Subcutaneous adipose tissue (tissue), 4 donors: Measurements from ENCODE around the gene INTS3. TPM values are rescaled to one million over a fixed set of nuclear protein-coding genes. Genes with fewer than 3 reads are reported as not detected.

Experiments
- total RNA-seq, 4 donors: library from RNA; depleted of rRNA; stranded (reverse); fragments of >200 nt; gene quantifications; one replicate each; pipeline ENCODE4 v1.1.0, GENCODE V29; 2016
- TF ChIP-seq, protein P1 (sequence below): fragments of 450-650 bp; IDR thresholded peaks from one replicate; pipeline ENCODE4 v1.5.1; 2016; ENCODE audit warnings: low read depth, mild to moderate bottlenecking, control low read depth, antibody characterized with exemption, moderate library complexity

The INTS3 gene
- total RNA-seq, 4 donors from 2014 or later = 39.1 to 53.9 (median 47.1) TPM

DNA sequence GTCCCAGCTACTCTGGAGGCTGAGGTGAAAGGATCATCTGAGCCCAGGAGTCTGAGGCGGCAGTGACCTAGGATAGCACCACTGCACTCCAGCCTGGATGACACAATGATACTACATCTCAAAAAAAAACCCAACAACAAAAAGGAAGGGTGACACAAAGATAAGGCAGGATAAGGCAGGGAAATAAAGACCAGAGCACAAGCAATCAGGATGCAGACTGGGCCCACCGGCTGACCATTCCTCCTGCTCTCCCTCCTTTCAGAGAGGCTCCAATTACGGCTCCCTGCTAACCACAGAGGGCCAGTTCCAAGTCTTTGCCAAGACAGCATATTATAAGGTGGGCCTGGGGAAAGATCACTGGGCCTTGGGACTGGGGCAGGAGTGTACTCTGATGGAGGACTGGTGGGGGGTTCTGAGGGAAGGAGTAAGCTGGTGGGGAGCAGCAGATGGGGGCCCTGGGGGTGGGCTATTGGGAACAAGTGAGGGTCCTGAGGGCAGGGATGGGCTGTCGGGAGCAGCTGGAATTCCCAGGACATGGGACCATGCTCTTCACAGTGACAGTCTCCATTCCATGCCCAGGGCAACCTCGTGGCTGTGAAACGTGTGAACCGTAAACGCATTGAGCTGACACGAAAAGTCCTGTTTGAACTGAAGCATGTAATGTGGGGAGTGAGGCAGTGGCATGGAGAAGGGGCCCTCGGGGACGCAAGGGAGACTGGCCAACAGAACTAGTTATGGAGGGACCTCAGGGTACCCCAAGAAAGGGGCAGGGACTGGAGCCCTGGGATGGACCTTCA lies 42.1 kb upstream of the INTS3 start:
- TF ChIP-seq, protein P1, sequence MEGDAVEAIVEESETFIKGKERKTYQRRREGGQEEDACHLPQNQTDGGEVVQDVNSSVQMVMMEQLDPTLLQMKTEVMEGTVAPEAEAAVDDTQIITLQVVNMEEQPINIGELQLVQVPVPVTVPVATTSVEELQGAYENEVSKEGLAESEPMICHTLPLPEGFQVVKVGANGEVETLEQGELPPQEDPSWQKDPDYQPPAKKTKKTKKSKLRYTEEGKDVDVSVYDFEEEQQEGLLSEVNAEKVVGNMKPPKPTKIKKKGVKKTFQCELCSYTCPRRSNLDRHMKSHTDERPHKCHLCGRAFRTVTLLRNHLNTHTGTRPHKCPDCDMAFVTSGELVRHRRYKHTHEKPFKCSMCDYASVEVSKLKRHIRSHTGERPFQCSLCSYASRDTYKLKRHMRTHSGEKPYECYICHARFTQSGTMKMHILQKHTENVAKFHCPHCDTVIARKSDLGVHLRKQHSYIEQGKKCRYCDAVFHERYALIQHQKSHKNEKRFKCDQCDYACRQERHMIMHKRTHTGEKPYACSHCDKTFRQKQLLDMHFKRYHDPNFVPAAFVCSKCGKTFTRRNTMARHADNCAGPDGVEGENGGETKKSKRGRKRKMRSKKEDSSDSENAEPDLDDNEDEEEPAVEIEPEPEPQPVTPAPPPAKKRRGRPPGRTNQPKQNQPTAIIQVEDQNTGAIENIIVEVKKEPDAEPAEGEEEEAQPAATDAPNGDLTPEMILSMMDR = no peak

DNA sequence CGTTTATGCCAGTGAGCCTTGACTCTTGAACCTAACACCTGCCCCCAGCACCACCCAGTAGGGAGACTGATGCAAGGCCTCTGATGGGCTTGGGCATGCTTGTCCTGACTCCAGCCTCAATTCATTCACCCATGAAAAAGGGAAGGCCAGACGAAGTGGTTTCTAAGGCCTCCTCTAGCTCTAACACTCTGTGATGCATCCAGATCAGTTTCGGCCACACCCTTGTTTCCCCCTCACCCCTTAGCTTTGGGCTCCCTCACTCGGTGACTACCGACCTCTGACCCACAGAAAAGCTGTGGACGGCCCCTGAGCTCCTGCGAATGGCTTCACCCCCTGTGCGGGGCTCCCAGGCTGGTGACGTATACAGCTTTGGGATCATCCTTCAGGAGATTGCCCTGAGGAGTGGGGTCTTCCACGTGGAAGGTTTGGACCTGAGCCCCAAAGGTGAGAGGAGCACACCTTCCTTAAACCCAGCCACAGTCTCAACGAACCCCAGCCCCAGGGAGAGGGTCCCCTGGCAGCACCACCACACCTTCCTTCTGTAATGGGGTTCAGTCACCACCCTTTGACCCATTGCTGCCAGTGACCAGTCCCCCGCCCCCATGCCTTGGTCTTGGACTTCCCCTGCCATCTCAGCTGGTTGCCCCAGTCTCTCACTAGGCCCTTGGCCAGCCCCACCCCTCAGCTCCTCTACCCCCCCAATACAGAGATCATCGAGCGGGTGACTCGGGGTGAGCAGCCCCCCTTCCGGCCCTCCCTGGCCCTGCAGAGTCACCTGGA lies 40.3 kb upstream of the INTS3 start:
- TF ChIP-seq, protein P1 = no peak

DNA sequence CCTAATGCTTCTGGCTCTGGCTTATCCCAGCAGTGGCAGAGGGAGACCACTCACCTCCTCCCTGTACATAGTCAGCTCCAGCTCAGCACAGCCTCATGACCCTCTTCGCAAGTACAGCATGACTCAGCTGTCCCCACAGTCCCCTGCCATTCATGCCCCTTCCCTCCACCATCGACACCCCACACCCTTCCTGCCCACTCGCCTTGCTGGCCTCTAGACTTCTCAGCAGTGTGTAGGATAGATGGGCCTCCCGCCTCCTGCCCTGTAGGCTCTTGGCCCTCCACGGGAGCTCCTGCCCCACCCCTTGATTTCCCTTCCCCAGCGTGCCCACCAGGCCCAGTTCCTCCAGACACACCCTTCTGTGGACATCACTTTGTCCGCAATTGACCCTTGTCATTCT lies 39.6 kb upstream of the INTS3 start:
- TF ChIP-seq, protein P1 = no peak

DNA sequence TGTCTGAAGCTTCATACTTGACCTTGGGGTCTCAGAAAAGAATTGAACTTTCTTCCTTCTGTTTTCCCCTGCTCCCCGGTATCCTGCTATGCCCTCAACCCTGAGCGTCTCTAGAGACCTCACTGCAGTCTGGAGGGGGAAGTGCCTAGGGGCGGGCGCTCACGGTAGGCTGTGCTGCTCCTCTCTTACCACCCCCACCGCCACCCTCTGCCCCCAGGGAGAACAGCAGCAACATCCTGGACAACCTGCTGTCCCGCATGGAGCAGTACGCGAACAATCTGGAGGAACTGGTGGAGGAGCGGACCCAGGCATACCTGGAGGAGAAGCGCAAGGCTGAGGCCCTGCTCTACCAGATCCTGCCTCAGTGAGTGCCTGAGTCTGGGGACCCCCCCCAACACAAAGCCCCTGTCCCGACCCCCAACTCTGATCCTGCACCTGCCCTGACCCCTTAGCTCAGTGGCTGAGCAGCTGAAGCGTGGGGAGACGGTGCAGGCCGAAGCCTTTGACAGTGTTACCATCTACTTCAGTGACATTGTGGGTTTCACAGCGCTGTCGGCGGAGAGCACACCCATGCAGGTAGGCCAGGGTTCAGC lies 39.0 kb upstream of the INTS3 start:
- TF ChIP-seq, protein P1 = no peak

DNA sequence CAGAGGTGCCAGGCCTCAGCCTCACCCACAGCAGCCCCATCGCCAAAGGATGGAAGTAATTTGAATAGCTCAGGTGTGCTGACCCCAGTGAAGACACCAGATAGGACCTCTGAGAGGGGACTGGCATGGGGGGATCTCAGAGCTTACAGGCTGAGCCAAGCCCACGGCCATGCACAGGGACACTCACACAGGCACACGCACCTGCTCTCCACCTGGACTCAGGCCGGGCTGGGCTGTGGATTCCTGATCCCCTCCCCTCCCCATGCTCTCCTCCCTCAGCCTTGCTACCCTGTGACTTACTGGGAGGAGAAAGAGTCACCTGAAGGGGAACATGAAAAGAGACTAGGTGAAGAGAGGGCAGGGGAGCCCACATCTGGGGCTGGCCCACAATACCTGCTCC lies 34.4 kb upstream of the INTS3 start:
- TF ChIP-seq, protein P1 = no peak

DNA sequence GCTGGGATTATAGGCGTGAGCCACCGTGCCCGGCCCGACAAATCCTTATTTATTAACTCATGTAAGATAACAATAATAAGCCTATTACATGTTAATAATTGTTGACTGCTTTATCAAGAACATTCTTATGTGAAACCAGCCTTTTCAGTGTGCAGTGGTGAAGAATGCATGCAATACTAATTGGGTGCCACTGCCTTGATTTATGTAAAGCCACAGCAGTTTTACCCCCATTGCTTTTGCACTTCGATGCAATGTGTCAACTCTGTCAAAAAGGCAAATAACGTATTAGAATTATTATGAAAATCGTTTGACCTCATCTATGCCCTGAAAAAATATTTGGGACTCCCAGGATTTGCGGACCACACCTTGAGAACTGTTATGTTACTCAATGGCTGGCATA lies 31.1 kb upstream of the INTS3 start:
- TF ChIP-seq, protein P1 = no peak
